GM12878 (cell line): ENCODE results near the gene SLC9C1. TPM values are rescaled to one million over a fixed set of nuclear protein-coding genes. Genes with fewer than 3 reads are reported as not detected.

Experiments used
- ATAC-seq: fragments of 200-7000 bp; cut with Tn5 transposase; 3 replicates; pipeline ENCODE4 v1.9.1; 2020; ENCODE audit warnings: mild to moderate bottlenecking, moderate library complexity
- BruUV-seq: library from RNA; stranded (reverse); fragments of 400-500 nt; replicated peaks from 2 replicates; lab custom pipeline; 2021; lab: Mats Ljungman, UMichigan
- CTCF ChIA-PET: fragments of 300-600 bp; sonication (Branson Sonifier 250); formaldehyde crosslinking; extraction: SDS; loops from one replicate; lab custom pipeline; 2021; ENCODE audit warnings: inconsistent platforms; lab: Yijun Ruan, JAX
- POLR2A ChIA-PET: fragments of 350-600 bp; formaldehyde crosslinking; extraction: SDS; loops from one replicate; lab custom pipeline; 2021; ENCODE audit warnings: inconsistent platforms; lab: Charles Lee
- RAD21 ChIA-PET: fragments of 300-600 bp; sonication (Branson Sonifier 250); formaldehyde crosslinking; loops from one replicate; lab custom pipeline; 2023; ENCODE audit warnings: antibody characterized with exemption; ENCODE audit not compliant: unreplicated experiment; lab: Charles Lee
- SMC1A ChIA-PET: fragments of 300-600 bp; sonication (Branson Sonifier 250); formaldehyde crosslinking; loops from one replicate; lab custom pipeline; 2023; ENCODE audit not compliant: unreplicated experiment, uncharacterized antibody; lab: Charles Lee
- DNase-seq: peaks from one replicate; pipeline ENCODE4 v3.0.0-alpha.2; 2011; ENCODE audit warnings: low read depth, low spot score
- FAIRE-seq: peaks from 3 replicates; lab custom pipeline; 2011; peaks lifted over from hg19 to GRCh38; lab: Jason Lieb, UNC
- H2AFZ ChIP-seq: 2 replicates; pipeline ENCODE4 v1.6.0; 2011; ENCODE audit warnings: low read depth, low read length, control low read depth; ENCODE audit not compliant: control insufficient read depth
- H3K27ac ChIP-seq: 2 replicates; pipeline ENCODE4 v1.5.1; 2011; ENCODE audit warnings: control low read depth; ENCODE audit not compliant: control insufficient read depth, insufficient read depth
- H3K27me3 ChIP-seq, 2 experiments: replicated peaks in 1 of 2; 2 replicates each; pipeline versions ENCODE4 v1.6.0 to v1.6.1; 2011; ENCODE audit warnings: low read length in 1 of 2; ENCODE audit not compliant: control insufficient read depth in 2 of 2, insufficient read depth in 2 of 2
- H3K36me3 ChIP-seq, 2 experiments: 2 replicates each; pipeline ENCODE4 v1.5.1; 2011; ENCODE audit warnings: low read length in 1 of 2; ENCODE audit not compliant: control insufficient read depth in 2 of 2, insufficient read depth in 2 of 2
- H3K4me1 ChIP-seq: 2 replicates; pipeline ENCODE4 v1.6.1; 2011; ENCODE audit warnings: mild to moderate bottlenecking, low read length, moderate library complexity, mixed read lengths; ENCODE audit not compliant: control insufficient read depth, insufficient read depth
- H3K4me2 ChIP-seq: 2 replicates; pipeline ENCODE4 v1.6.0; 2011; ENCODE audit warnings: control low read depth; ENCODE audit not compliant: control insufficient read depth, insufficient read depth
- H3K4me3 ChIP-seq: fragments of 200-600 bp; sonication (generic); 2 replicates; pipeline ENCODE4 v1.5.1; 2016
- H3K79me2 ChIP-seq: 2 replicates; pipeline ENCODE4 v1.6.0; 2011; ENCODE audit warnings: low read length; ENCODE audit not compliant: control insufficient read depth, insufficient read depth
- H3K9ac ChIP-seq: 2 replicates; pipeline ENCODE4 v1.8.0; 2011; ENCODE audit warnings: low read length, control low read depth, mixed read lengths; ENCODE audit not compliant: control insufficient read depth, insufficient read depth
- H3K9me3 ChIP-seq: replicated peaks from 3 replicates; pipeline ENCODE4 v1.5.1; 2011; ENCODE audit warnings: mild to moderate bottlenecking, low read length; ENCODE audit not compliant: control insufficient read depth, insufficient read depth
- H4K20me1 ChIP-seq: 2 replicates; pipeline ENCODE4 v1.6.0; 2011; ENCODE audit not compliant: control insufficient read depth, insufficient read depth
- CBFB ChIP-seq: IDR thresholded peaks from 2 replicates; pipeline ENCODE4 v1.6.1; 2016; ENCODE audit warnings: antibody characterized with exemption, low read depth
- EZH2 ChIP-seq: IDR thresholded peaks from 2 replicates; pipeline ENCODE4 v1.6.1; 2012; ENCODE audit warnings: low read depth, mild to moderate bottlenecking, control low read depth, inconsistent platforms, low read length, borderline replicate concordance; ENCODE audit not compliant: control insufficient read depth
- NBN ChIP-seq: fragments of 450-650 bp; IDR thresholded peaks from 2 replicates; pipeline ENCODE4 v1.6.1; 2016
- NFXL1 ChIP-seq: fragments of 450-650 bp; IDR thresholded peaks from 2 replicates; pipeline ENCODE4 v1.6.1; 2017; ENCODE audit warnings: antibody characterized with exemption, mild to moderate bottlenecking, borderline replicate concordance
- PAX5 ChIP-seq: IDR thresholded peaks from 2 replicates; pipeline ENCODE4 v1.6.1; 2011; ENCODE audit warnings: low read depth, low read length, borderline replicate concordance
- POLR2A ChIP-seq: IDR thresholded peaks from 2 replicates; pipeline ENCODE4 v1.6.1; 2011; ENCODE audit warnings: low read depth, mild to moderate bottlenecking, low read length
- RAD21 ChIP-seq: IDR thresholded peaks from 2 replicates; pipeline ENCODE4 v1.6.1; 2011; ENCODE audit warnings: mild to moderate bottlenecking, low read depth, low read length, moderate library complexity; ENCODE audit not compliant: insufficient read depth
- RB1 ChIP-seq: fragments of 450-650 bp; formaldehyde crosslinking; IDR thresholded peaks from 2 replicates; pipeline ENCODE4 v1.6.1; 2017; ENCODE audit warnings: mild to moderate bottlenecking, borderline replicate concordance
- TAF1 ChIP-seq: IDR thresholded peaks from 2 replicates; pipeline ENCODE4 v1.6.1; 2011; ENCODE audit warnings: mild to moderate bottlenecking, low read depth, low read length, borderline replicate concordance
- USF1 ChIP-seq: IDR thresholded peaks from 2 replicates; pipeline ENCODE4 v1.6.1; 2011; ENCODE audit warnings: borderline replicate concordance, low read depth, mild to moderate bottlenecking, moderate library complexity, mixed read lengths, low read length; ENCODE audit not compliant: insufficient read depth; ENCODE audit errors: extremely low read length
- ZNF217 ChIP-seq: fragments of 450-650 bp; IDR thresholded peaks from 2 replicates; pipeline ENCODE4 v1.6.1; 2017; ENCODE audit warnings: antibody characterized with exemption, mild to moderate bottlenecking
- ZNF24 ChIP-seq: fragments of 450-650 bp; IDR thresholded peaks from 2 replicates; pipeline ENCODE4 v1.6.1; 2017; ENCODE audit warnings: antibody characterized with exemption, mild to moderate bottlenecking
- ZNF384 ChIP-seq: IDR thresholded peaks from 2 replicates; pipeline ENCODE4 v1.6.1; 2012; ENCODE audit warnings: low read depth, mild to moderate bottlenecking, low read length, improper control_type of control experiment, borderline replicate concordance
- WGBS: methylation state at CpG from one replicate; pipeline ENCODE4 v1.1.6; 2016; ENCODE audit warnings: low lambda C conversion rate; ENCODE audit not compliant: insufficient replicate concordance, insufficient coverage; ENCODE audit errors: missing lambda C conversion rate; 5-methylcytosine and 5-hydroxymethylcytosine counted together
- in situ Hi-C: fragments of 300-500 bp; cut with MboI; formaldehyde crosslinking; loops from 9 replicates; pipeline ENCODE4 v1.14.3; 2018; ENCODE audit warnings: mixed read lengths
- intact Hi-C: fragments of 100-400 bp; cut with micrococcal nuclease; formaldehyde crosslinking; loops from one replicate; pipeline ENCODE4 v1.14.2; 2022; ENCODE audit not compliant: unreplicated experiment
- polyA plus RNA-seq, 11 experiments: library from polyadenylated mRNA; depleted of rRNA in 4 of 11; unstranded in 6 of 11; stranded (reverse) in 5 of 11; fragments of >200 nt; fragmentation: Nextera tagmentation in 4 of 11; fragmentation: Illumina TruSeq in 1 of 11; extraction: Ambion mirVana in 4 of 11; extraction: Trizol in 1 of 11; gene quantifications; 1 replicate in 1 of 11; 2 replicates in 10 of 11; pipeline versions ENCODE4 v1.2.1 to v1.2.3, GENCODE V29; 2011 to 2016; ENCODE audit warnings: inconsistent platforms in 2 of 11, missing spikeins in 2 of 11, low read depth in 1 of 11
- total RNA-seq, 4 experiments: library from RNA; depleted of rRNA in 3 of 4; stranded (reverse); fragments of >200 nt in 3 of 4; fragmentation: Illumina TruSeq in 1 of 4; extraction: Trizol in 1 of 4; gene quantifications; 2 replicates each; pipeline versions ENCODE4 v1.2.1 to v1.2.3, GENCODE V29; 2013 to 2021
- TF ChIP-seq, protein P1 (sequence below): fragments of 150-350 bp; IDR thresholded peaks from 2 replicates; pipeline ENCODE4 v1.6.1; 2016; ENCODE audit warnings: low read depth, low read length
- TF ChIP-seq, protein P2 (sequence below): fragments of 450-650 bp; IDR thresholded peaks from 2 replicates; pipeline ENCODE4 v1.6.1; 2017; ENCODE audit warnings: mild to moderate bottlenecking

The SLC9C1 gene
- total and polyA plus RNA-seq, 10 of the 15 experiments (the other 5 are each of a cell fraction or from before 2014, with no cell fraction given), result not detected

DNA sequence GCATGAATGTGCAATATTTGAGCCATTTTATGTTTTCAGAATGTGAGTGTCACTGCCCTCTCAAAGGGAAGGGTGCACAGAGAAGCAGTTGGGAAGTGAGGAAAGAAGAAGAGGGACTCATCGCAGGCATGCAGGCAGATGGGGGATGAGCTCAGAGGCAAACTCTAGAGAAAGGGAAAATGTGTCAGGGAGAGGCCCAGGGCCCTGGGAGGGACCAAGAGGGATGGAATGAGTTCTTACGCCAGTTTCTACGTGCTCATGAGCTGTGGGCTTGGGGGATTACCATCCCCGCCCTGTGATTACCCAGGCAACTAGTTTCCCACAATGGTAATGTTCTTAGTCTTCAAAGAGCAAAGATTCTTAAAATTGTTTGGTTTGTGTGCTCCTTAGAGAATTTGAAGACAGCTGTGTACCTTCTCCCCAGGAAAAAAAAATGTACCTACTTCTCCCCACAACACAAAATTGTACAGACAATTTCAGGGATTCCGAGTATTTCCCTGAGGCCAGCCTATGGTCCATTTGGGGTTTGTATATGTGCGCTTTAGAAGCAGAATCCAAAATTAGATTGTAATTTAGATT is 178.8 kb downstream of the SLC9C1 start (continued):
- TF ChIP-seq, protein P1, sequence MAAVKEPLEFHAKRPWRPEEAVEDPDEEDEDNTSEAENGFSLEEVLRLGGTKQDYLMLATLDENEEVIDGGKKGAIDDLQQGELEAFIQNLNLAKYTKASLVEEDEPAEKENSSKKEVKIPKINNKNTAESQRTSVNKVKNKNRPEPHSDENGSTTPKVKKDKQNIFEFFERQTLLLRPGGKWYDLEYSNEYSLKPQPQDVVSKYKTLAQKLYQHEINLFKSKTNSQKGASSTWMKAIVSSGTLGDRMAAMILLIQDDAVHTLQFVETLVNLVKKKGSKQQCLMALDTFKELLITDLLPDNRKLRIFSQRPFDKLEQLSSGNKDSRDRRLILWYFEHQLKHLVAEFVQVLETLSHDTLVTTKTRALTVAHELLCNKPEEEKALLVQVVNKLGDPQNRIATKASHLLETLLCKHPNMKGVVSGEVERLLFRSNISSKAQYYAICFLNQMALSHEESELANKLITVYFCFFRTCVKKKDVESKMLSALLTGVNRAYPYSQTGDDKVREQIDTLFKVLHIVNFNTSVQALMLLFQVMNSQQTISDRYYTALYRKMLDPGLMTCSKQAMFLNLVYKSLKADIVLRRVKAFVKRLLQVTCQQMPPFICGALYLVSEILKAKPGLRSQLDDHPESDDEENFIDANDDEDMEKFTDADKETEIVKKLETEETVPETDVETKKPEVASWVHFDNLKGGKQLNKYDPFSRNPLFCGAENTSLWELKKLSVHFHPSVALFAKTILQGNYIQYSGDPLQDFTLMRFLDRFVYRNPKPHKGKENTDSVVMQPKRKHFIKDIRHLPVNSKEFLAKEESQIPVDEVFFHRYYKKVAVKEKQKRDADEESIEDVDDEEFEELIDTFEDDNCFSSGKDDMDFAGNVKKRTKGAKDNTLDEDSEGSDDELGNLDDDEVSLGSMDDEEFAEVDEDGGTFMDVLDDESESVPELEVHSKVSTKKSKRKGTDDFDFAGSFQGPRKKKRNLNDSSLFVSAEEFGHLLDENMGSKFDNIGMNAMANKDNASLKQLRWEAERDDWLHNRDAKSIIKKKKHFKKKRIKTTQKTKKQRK, result no peak
- TF ChIP-seq ZNF217 (0 out of 2 replicates have a peak, but pooled peaks have one; percentile 25), USF1 (no peak), POLR2A (peak; percentile 63)

- peaks cover 72% of the 10 kb centered on the region for H3K4me1 ChIP-seq
- FAIRE-seq (no peak), ATAC-seq (peak; percentile 58), DNase-seq (no peak)
- H3K27me3 ChIP-seq, result no peaks in the 10 kb centered on the region
- peak overlapping the region; percentile 95 for H3K27ac ChIP-seq
- no peaks in the 10 kb centered on the region for H3K9me3 ChIP-seq
- H3K9ac ChIP-seq, result peak overlapping the region; percentile 79
- H3K36me3 ChIP-seq, result no peaks in the 10 kb centered on the region; a peak in 1 of 4 replicates
- peak overlapping the region; percentile 42; the same call in 1 of the 2 replicates for H3K4me3 ChIP-seq
- no peak overlapping the region for H2AFZ ChIP-seq
- intact Hi-C loops, result loop anchor here (1.0 to 10.0 kb wide), 3 partner anchors 19 to 860 kb away; partner anchors contain the start of genes CD200R1 and GCSAM
- ChIA-PET POLR2A (interaction anchor here (0.9 to 9.4 kb wide), 12 partner anchors 16 to 448 kb away, joined by 3 to 345 read pairs (median 4); partner anchors contain the start of genes BTLA, GCSAM and SLC9C1), RAD21 (interaction anchor here (0.8 to 7.4 kb wide), 18 partner anchors 17 to 439 kb away, joined by 3 to 457 read pairs (median 4); partner anchors contain the start of genes BTLA, CD200, GCSAM and SLC9C1), CTCF (interaction anchor here (1.4 to 9.2 kb wide), 5 partner anchors 17 to 376 kb away, joined by 4 to 226 read pairs (median 6); partner anchors contain the start of genes GCSAM and SLC9C1), SMC1A (interaction anchor here (0.9 to 9.4 kb wide), 15 partner anchors 17 to 399 kb away, joined by 3 to 489 read pairs (median 5); partner anchors contain the start of genes BTLA, CD200, GCSAM and SLC9C1)
- in situ Hi-C loops, result loop anchor here (5.0 kb wide), 3 partner anchors 178 to 408 kb away; partner anchors contain the start of gene SLC9C1
- BruUV-seq, result TSS peak; percentile 64
- 4% methylated on average over 6 of the region's 6 CpGs for WGBS
- peaks cover 25% of the 10 kb centered on the region for H3K79me2 ChIP-seq
- peak overlapping the region; percentile 60 for H3K4me2 ChIP-seq
- no peaks in the 10 kb centered on the region for H4K20me1 ChIP-seq
- TF ChIP-seq CBFB, result 0 out of 2 replicates have a peak, but pooled peaks have one; percentile 36
- no peak for TF ChIP-seq NFXL1
- TF ChIP-seq ZNF384, result peak; percentile 54
- TF ChIP-seq, protein P2, sequence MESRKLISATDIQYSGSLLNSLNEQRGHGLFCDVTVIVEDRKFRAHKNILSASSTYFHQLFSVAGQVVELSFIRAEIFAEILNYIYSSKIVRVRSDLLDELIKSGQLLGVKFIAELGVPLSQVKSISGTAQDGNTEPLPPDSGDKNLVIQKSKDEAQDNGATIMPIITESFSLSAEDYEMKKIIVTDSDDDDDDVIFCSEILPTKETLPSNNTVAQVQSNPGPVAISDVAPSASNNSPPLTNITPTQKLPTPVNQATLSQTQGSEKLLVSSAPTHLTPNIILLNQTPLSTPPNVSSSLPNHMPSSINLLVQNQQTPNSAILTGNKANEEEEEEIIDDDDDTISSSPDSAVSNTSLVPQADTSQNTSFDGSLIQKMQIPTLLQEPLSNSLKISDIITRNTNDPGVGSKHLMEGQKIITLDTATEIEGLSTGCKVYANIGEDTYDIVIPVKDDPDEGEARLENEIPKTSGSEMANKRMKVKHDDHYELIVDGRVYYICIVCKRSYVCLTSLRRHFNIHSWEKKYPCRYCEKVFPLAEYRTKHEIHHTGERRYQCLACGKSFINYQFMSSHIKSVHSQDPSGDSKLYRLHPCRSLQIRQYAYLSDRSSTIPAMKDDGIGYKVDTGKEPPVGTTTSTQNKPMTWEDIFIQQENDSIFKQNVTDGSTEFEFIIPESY, result no peak
- peak; percentile 19; the same call in 1 of the 2 replicates for TF ChIP-seq RAD21
- TF ChIP-seq PAX5, result 0 out of 2 replicates have a peak, but pooled peaks have one; percentile 16
- no peak for TF ChIP-seq RB1
- no peak for TF ChIP-seq NBN
- 0 out of 2 replicates have a peak, but pooled peaks have one; percentile 7 for TF ChIP-seq ZNF24
- peak; percentile 36; the same call in 1 of the 2 replicates for TF ChIP-seq TAF1
- TF ChIP-seq EZH2, result no peak
Observed at GRCh38 chr3:112114576-112115160, 179.3 kb downstream of the SLC9C1 start.
